CD4-positive, alpha-beta T cell treated with Interleukin-12 subunit alpha and Interleukin-12 subunit beta, for 1 hour (primary cell): ENCODE measurements around the gene P3H3.
A peak's percentile ranks its signal among the peaks of the same experiment; 100 is the strongest.
"Not testable (repeated sequence)": the region's sequence is repeated elsewhere in the genome, so short reads cannot be mapped to it uniquely, and the experiment has no call there.

Experiments used
- DNase-seq: peaks from one replicate; pipeline ENCODE4 v3.0.0-alpha.2; 2020

P3H3 gene

GRCh38 chr12:6869049-6870021, 41.1 kb downstream of the P3H3 start:
- peak; percentile 90 for DNase-seq

DNA sequence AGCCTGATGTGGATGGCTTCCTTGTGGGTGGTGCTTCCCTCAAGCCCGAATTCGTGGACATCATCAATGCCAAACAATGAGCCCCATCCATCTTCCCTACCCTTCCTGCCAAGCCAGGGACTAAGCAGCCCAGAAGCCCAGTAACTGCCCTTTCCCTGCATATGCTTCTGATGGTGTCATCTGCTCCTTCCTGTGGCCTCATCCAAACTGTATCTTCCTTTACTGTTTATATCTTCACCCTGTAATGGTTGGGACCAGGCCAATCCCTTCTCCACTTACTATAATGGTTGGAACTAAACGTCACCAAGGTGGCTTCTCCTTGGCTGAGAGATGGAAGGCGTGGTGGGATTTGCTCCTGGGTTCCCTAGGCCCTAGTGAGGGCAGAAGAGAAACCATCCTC, 42.1 kb downstream of the P3H3 start:
- DNase-seq: not testable (repeated sequence)

DNA sequence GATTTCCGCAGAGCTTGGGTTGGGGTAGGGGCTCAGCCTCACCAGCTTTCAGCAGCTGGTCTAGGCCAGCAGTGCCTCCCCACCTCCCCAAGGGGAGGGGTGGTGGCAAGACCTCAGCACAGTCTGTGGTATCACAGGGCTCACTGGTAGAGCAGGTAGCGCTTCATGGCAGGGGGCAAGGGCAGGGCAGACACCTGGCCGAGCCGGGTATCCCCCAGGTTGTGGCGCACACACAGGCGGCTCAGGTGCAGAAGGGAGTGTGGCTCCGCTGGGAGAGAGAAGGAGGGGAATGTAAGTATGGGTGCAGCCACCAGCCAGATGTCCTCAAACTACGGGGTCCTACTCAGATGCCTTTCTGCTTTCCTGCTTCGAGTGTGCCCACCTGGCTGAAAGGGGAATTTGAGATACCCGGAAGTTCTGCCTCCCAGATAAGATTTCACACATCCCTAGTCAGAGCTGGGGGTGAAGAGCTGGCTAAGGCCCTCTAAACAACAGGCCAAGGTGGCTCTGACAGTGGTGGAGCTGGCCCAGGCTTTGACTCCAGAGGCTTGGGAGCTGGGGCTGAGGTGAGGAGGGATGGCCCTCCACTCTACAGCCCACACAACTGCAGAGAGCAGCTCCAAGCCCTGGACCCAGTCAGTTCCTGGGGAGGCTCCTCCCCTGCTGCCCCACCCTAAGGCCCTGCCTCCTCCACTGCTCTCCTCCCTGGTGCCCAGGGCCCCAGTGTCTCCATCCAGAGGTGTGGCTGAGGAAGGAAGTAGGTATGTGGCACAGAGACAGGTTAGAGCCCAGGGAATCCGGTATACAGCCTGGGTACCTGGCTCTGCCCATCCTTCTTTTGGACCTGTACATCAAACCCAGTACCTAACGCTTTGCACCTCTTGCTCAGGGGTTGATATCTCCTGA, 43.1 kb downstream of the P3H3 start:
- DNase-seq: peak; percentile 45

DNA sequence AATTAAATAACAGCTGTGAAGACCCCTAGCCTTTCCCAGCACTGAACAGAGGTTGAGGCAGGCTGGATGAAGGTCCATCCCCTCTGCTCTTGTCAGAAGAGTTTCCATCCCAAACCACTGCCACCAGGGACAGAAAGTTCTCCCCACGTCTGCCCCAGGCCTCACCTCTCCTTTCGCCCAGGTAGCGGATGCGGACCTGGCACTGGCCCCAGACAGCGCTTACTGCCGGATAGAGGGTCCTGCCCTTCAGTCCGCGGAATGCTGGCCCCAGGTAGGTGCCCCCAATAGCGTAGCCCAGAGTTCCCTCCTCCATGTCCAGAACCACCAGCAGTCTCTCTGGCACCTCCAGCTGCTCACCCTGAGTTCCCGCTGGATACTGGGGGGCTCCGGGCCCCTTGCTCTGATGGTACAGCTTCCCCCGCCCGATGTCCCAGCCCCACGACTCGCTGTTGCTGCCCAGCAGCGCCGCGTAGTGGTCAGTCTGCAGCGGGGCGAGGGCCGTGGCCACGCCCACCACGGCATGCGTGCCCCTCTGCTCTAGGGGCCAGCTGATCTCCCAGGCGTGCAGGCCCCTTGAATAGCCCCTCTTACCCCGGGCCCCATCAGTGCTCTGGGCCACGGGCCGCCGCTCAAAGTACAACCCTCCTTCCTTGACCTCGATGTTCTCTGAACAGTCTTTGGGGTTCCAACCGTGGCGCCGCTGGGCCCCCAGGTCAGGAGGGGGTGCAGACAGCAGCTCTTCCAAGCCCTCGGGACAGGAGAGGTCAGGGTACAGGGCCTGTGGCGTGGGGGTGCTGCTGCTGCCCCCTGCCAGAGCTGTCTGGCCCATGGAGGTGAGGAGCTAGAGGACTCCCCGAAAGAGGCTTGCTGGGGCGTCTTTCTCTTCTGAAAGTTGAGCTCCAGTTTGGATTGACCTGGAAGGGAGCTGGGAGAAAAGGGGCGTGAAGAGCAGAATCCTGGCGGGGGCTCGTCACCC, 44.2 kb downstream of the P3H3 start:
- DNase-seq: peak; percentile 88

- peak; percentile 99 for DNase-seq
Observed at GRCh38 chr12:6873094-6874014, 45.1 kb downstream of the P3H3 start, which contains the start of gene SPSB2. SPSB2 (minus strand) TSS chr12:6873303; CDS start chr12:6872901, 402 bp downstream.

DNA sequence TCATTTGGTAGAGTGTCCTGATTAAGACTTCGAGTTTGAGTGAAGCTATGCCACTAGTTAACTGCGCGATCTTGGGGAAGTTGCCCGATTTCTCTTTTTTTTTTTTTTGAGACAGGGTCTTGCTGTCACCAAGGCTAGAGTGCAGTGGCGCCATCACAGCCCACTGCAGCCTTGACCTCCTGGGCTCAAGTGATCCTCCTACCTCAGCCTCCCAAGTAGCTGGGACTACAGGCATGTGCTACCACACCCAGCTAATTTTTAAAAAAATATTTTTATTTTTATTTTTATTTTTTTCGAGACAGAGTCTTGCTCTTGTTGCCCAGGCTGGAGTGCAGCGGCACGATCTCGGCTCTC, 45.8 kb downstream of the P3H3 start:
- not testable (repeated sequence) for DNase-seq

DNA sequence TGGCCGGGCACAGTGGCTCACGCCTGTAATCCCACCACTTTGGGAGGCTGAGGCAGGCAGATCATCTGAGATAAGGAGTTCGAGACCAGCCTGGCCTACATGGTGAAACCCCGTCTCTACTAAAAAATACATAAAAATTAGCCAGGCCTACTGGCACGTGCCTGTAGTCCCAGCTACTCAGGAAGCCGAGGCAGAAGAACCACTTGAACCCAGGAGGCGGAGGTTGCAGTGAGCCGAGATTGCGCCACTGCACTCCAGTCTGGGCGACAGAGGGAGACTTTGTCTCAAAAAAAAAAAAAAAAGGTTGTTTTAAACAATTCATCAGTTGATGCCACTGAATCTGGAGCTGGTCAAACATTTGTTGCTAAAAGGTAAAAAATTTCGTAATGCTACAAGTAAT, 51.6 kb downstream of the P3H3 start:
- not testable (repeated sequence) for DNase-seq

GRCh38 chr12:6883252-6883651, 55.0 kb downstream of the P3H3 start:
- DNase-seq: no peak

DNA sequence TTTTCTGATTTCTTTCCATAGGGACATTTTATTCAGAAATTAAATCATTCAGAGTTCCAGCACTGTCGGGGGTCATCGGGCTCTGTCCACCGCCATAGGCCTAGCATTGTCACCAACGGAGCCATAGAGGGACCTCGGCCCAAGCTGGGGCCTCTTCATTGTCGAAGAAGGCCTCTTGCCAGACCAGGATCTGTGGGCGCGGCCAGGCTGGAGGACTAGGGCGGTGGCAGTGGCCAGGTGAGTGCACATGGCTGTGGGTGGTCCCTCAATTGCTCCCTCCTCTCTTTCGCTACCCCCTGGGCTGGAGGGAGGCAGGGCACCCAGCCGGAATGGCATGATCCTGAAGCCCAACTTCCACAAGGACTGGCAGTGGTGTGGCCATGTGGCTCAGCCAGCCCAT, 55.5 kb downstream of the P3H3 start:
- no peak for DNase-seq

DNA sequence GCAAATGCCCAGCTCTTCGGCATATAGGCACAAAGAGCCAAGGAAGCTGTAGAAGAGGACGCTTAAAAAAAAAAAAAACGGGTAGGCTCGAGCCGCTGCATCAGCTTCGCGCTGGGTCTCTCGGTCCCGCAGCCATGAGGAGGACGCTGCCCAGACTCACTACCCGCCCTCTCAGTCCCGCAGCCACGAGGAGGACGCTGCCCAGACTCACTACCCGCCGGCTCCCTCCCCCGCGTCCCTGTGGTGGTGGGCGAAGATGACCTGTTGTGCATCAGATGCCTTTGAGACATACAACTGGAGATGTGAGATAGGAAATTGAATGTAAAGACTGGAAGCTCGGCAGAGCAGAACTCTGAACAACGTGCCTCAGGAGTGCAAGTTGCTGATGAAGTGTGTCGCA, 56.3 kb downstream of the P3H3 start:
- DNase-seq: no peak

DNA sequence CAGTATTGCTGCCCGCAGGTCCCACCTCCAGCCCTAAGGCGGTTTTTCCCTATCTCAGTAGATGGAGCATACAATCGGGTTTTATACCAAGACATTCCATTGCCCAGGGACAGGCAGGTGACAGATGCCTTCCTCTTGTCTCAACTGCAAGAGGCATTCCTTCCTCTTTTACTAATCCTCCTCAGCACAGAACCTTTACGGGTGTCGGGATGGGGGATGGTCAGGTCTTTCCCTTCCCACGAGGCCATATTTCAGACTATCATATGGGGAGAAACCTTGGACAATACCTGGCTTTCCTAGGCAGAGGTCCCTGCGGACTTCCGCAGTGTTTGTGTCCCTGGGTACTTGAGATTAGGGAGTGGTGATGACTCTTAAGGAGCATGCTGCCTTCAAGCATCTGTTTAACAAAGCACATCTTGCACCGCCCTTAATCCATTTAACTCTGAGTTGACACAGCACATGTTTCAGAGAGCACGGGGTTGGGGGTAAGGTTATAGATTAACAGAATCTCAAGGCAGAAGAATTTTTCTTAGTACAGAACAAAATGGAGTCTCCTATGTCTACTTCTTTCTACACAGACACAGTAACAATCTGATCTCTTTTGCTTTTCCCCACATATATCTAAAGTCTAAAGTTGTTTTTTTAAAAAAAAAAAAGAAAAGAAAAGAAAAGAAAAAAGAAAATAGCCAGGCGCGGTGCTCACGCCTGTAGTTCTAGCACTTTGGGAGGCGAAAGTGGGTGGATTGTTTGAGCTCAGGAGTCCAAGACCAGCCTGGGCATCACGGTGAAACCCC, 58.2 kb downstream of the P3H3 start:
- DNase-seq: not testable (repeated sequence)

DNA sequence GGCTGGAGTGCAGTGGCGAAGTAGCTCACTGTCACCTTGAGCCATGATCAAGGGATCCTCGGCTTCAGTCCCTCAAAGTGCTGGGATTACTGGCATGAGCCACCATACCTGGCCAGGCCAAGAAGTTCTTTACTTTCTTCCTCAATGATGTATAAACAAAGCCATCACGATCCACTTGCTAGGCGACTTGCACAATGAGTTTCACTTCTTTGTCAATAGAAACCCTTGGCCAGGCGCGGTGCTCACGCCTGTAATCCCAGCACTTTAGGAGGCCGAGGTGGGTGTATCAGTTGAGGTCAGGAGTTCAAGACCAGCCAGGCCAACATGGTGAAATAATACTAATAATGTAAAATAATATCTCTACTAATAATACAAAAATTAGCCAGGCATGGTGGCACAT, 59.3 kb downstream of the P3H3 start:
- no peak for DNase-seq

DNA sequence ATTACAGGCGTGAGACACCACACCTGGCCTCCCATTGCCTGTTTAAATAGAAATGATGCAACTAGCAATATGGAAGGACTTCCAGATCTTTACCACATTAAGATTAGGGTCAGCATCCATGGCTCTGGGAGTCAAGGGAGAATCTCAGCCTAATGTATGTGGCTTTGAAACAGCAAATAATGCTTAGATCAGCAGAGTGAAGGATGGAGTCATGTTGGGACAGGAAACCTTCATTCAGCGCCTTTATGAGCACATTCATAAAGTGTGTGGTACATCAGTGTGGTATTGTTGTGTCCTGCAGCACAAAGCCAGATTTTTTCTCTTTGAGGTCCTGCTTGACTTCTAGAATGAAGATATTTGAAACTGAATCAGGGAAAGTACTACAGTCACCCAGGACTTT, 60.2 kb downstream of the P3H3 start:
- DNase-seq: no peak

- not testable (repeated sequence) for DNase-seq
Observed at GRCh38 chr12:6888794-6889193, 60.6 kb downstream of the P3H3 start.
